ENCODE results near the gene RDH8. TPM values are rescaled to one million over a fixed set of nuclear protein-coding genes. Genes with fewer than 3 reads are reported as not detected.

The RDH8 gene
- total and polyA plus RNA-seq, 2 donors (not counting 3 experiments of a cell fraction or from before 2014, with no cell fraction given): not detected

DNA sequence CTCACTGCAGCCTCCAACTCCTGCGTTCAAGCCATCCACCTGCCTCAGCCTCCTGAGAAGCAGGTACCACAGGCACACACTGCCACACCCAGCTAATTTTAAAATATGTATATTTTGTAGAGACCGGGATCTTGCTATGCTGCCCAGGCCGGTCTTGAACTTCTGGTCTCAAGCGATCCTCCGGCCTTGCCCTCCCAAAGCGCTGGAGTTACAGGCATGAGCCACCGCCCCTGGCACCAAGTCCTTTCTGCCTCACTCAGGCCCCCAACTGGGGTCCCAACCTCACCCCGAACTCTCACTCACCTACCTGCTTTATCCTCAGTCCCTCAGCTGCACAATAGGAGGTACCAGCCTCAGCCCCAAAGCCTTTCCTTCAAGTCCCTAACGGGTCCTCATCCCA is 2.3 kb upstream of the RDH8 start:
- peaks cover 2 to 3% of the 10 kb centered on the region in 2 experiments for H3K27me3 ChIP-seq (ENCODE audit: control insufficient read depth in 2 of 2, insufficient read depth in 2 of 2, low read length in 2 of 2)
- H3K9me3 ChIP-seq (replicated peaks; ENCODE audit: control insufficient read depth, insufficient read depth, low read length): no peaks in the 10 kb centered on the region
- H3K4me1 ChIP-seq (ENCODE audit: control insufficient read depth, extremely low read depth, insufficient read depth, low read length): peaks cover 4% of the 10 kb centered on the region
- TF ChIP-seq FOS (IDR thresholded peaks at IDR 0.05; ENCODE audit: borderline replicate concordance, insufficient read depth, low read length) (no peak), POLR2AphosphoS5 (IDR thresholded peaks at IDR 0.05; ENCODE audit: insufficient read depth, low read depth, low read length) (no peak), JUN (IDR thresholded peaks at IDR 0.05; ENCODE audit: borderline replicate concordance, insufficient read depth, insufficient read length, low read depth) (no peak), MYC (IDR thresholded peaks at IDR 0.05; ENCODE audit: low read depth, low read length) (no peak), EZH2 (IDR thresholded peaks at IDR 0.05; ENCODE audit: borderline replicate concordance, low read depth, low read length, severe bottlenecking) (no peak), GATA2 (IDR thresholded peaks at IDR 0.05; ENCODE audit: insufficient read depth, insufficient read length, low read depth, low read length) (no peak), POLR2A (IDR thresholded peaks at IDR 0.05; ENCODE audit: low read depth, low read length) (no peak)
- TF ChIP-seq, protein P1, sequence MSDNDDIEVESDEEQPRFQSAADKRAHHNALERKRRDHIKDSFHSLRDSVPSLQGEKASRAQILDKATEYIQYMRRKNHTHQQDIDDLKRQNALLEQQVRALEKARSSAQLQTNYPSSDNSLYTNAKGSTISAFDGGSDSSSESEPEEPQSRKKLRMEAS (IDR thresholded peaks at IDR 0.05; ENCODE audit: insufficient read depth, insufficient read length): no peak
- TF ChIP-seq, protein P2, sequence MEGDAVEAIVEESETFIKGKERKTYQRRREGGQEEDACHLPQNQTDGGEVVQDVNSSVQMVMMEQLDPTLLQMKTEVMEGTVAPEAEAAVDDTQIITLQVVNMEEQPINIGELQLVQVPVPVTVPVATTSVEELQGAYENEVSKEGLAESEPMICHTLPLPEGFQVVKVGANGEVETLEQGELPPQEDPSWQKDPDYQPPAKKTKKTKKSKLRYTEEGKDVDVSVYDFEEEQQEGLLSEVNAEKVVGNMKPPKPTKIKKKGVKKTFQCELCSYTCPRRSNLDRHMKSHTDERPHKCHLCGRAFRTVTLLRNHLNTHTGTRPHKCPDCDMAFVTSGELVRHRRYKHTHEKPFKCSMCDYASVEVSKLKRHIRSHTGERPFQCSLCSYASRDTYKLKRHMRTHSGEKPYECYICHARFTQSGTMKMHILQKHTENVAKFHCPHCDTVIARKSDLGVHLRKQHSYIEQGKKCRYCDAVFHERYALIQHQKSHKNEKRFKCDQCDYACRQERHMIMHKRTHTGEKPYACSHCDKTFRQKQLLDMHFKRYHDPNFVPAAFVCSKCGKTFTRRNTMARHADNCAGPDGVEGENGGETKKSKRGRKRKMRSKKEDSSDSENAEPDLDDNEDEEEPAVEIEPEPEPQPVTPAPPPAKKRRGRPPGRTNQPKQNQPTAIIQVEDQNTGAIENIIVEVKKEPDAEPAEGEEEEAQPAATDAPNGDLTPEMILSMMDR (IDR thresholded peaks at IDR 0.05; ENCODE audit: extremely low read depth in 1 of 2, insufficient read depth in 1 of 2, low read depth in 1 of 2, low read length in 2 of 2): no peak
- no peaks in the 10 kb centered on the region for H3K9me1 ChIP-seq (replicated peaks; ENCODE audit: control insufficient read depth, extremely low read depth, insufficient read depth, low read length)
- H3K9ac ChIP-seq (replicated peaks; ENCODE audit: extremely low read depth, insufficient read depth, low read length): no peak overlapping the region
- DNase-seq (ENCODE audit: low read depth, low spot score) (no peak), FAIRE-seq (no peak)
- POLR2A ChIA-PET: no interaction called here
- BruUV-seq (replicated peaks): no TSS peak
- no peak overlapping the region for H3K4me3 ChIP-seq (replicated peaks in 1 of 3; ENCODE audit: insufficient read depth in 1 of 3, low read depth in 1 of 3, low read length in 3 of 3)
- no peak overlapping the region for H2AFZ ChIP-seq (ENCODE audit: low read depth, low read length)
- H3K27ac ChIP-seq (ENCODE audit: insufficient read depth, low read depth, low read length): no peak overlapping the region
- H3K79me2 ChIP-seq (ENCODE audit: control insufficient read depth, insufficient read depth, low read length): no peaks in the 10 kb centered on the region
- intact Hi-C loops (cut with micrococcal nuclease): no loop called here
- dilution Hi-C loops (cut with MboI; ENCODE audit: extremely low pct_ligation_motif_present, low sequenced_read_pairs): no loop called here
- H3K36me3 ChIP-seq (ENCODE audit: control insufficient read depth in 2 of 2, extremely low read depth in 1 of 2, insufficient read depth in 2 of 2, low read length in 2 of 2): no peaks in the 10 kb centered on the region
- H4K20me1 ChIP-seq (replicated peaks; ENCODE audit: control insufficient read depth, extremely low read depth, insufficient read depth, low read length): no peaks in the 10 kb centered on the region
- CTCF ChIA-PET: interaction anchor here (1.1 to 2.1 kb wide), 2 partner anchors 11 to 248 kb away, joined by 3 to 12 read pairs; no protein-coding TSS in a partner anchor
- H3K4me2 ChIP-seq (ENCODE audit: insufficient read depth, low read length): no peak overlapping the region

Data from endothelial cell of umbilical vein (primary cell).